ENCODE results near the gene EPHB1. TPM values are rescaled to one million over a fixed set of nuclear protein-coding genes. Genes with fewer than 3 reads are reported as not detected.

Gene EPHB1
- total RNA-seq, 1 experiment from 2014 or later = 2.8 TPM

DNA sequence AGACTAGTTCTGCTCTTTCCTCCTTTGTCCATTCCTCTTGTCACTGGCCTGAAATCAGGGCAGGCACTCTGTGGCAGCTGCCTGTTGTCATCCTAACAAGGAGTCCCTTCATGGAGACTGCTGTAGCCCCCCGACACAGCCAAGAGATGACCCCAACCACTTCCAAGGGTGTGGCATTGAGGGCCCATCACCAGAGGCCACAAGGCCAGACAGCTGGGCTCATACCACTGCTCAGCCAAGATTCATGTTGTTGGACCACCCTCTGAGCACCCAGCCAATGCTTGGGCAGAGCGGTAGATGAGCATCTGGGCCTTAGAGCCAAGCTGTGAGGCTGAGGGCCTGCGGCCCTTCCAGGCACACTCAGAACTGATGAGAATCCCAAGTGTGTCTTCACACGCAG is 85.4 kb downstream of the EPHB1 start:
- H2AFZ ChIP-seq (ENCODE audit: low read length) = no peak overlapping the region
- Mint-ChIP-seq H3K9me3 (no peaks in the 10 kb centered on the region), H3K4me3 (no peak overlapping the region), H3K36me3 (ENCODE audit: insufficient read depth in 1 of 3, low read depth in 3 of 3) (no peaks in the 10 kb centered on the region), H3K4me1 (peaks cover 7 to 13% of the 10 kb centered on the region in 2 experiments), H3K27ac (no peak overlapping the region), H3K27me3 (ENCODE audit: low read depth) (no peaks in the 10 kb centered on the region; the same call in 1 of the 2 replicates)
- H2BK5ac ChIP-seq (ENCODE audit: insufficient read length, low read length) = no peak overlapping the region
- no peak overlapping the region for H3K4ac ChIP-seq (ENCODE audit: low read depth, low read length)
- H3K4me2 ChIP-seq (ENCODE audit: insufficient read depth, insufficient read length, low read length) = no peak overlapping the region
- TF ChIP-seq, protein P1, sequence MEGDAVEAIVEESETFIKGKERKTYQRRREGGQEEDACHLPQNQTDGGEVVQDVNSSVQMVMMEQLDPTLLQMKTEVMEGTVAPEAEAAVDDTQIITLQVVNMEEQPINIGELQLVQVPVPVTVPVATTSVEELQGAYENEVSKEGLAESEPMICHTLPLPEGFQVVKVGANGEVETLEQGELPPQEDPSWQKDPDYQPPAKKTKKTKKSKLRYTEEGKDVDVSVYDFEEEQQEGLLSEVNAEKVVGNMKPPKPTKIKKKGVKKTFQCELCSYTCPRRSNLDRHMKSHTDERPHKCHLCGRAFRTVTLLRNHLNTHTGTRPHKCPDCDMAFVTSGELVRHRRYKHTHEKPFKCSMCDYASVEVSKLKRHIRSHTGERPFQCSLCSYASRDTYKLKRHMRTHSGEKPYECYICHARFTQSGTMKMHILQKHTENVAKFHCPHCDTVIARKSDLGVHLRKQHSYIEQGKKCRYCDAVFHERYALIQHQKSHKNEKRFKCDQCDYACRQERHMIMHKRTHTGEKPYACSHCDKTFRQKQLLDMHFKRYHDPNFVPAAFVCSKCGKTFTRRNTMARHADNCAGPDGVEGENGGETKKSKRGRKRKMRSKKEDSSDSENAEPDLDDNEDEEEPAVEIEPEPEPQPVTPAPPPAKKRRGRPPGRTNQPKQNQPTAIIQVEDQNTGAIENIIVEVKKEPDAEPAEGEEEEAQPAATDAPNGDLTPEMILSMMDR (conservative IDR thresholded peaks at IDR 0.05) = no peak
- 0 out of 2 replicates have a peak, but pooled peaks cover 3% of the 10 kb centered on the region for H3K4me1 ChIP-seq (ENCODE audit: insufficient read depth, low read length)
- H2BK20ac ChIP-seq (ENCODE audit: low read depth, low read length, poor library complexity, severe bottlenecking) = no peak overlapping the region
- no peaks in the 10 kb centered on the region for H3K79me2 ChIP-seq (ENCODE audit: insufficient read depth, low read length)
- no peak overlapping the region for H3K23ac ChIP-seq (ENCODE audit: insufficient read length, low read depth, low read length)
- no peak overlapping the region for H2BK120ac ChIP-seq (ENCODE audit: low read depth, low read length, poor library complexity, severe bottlenecking)
- no peaks in the 10 kb centered on the region for H3K23me2 ChIP-seq (ENCODE audit: insufficient read length, low read depth, low read length, poor library complexity, severe bottlenecking)
- no peak overlapping the region for H2BK15ac ChIP-seq (ENCODE audit: low read depth, low read length)
- H3K27ac ChIP-seq (ENCODE audit: insufficient read length, low read depth, low read length) = no peak overlapping the region
- no peaks in the 10 kb centered on the region for H3K79me1 ChIP-seq (ENCODE audit: insufficient read depth, low read depth, low read length, poor library complexity, severe bottlenecking)
- no peak overlapping the region for H2BK12ac ChIP-seq (ENCODE audit: insufficient read length, low read depth, low read length)
- H3K14ac ChIP-seq (ENCODE audit: insufficient read depth, low read length) = no peak overlapping the region
- H4K91ac ChIP-seq (ENCODE audit: insufficient read length, low read depth, low read length) = no peak overlapping the region
- no peak overlapping the region for H3K9ac ChIP-seq (ENCODE audit: extremely low read depth, insufficient read length, low read length)
- no peaks in the 10 kb centered on the region for H3K9me3 ChIP-seq (ENCODE audit: control insufficient read depth, low read depth, low read length)
- H4K20me1 ChIP-seq (ENCODE audit: control insufficient read depth, insufficient read depth, insufficient read length) = no peaks in the 10 kb centered on the region
- no peak overlapping the region for H4K8ac ChIP-seq (replicated peaks; ENCODE audit: insufficient read length, low read depth, low read length)
- no peak overlapping the region for H3K18ac ChIP-seq (ENCODE audit: insufficient read length, low read depth, low read length)
- WGBS (ENCODE audit: extremely low coverage, insufficient read length, low lambda C conversion rate) = no CpG with 5 or more reads among the region's 4 CpGs
- H3K27me3 ChIP-seq (ENCODE audit: insufficient read depth, low read length) = no peaks in the 10 kb centered on the region
- DNase-seq = no peak
- no peak overlapping the region for H3K56ac ChIP-seq (ENCODE audit: insufficient read length, low read depth, low read length)
- H3T11ph ChIP-seq (ENCODE audit: low read length) = no peak overlapping the region
- no peak overlapping the region for H4K5ac ChIP-seq (ENCODE audit: insufficient read length, low read depth, low read length)
- no peak overlapping the region for H2AK5ac ChIP-seq (ENCODE audit: insufficient read length, low read length)

Measured in H9 (cell line).